B cell (primary cell): ENCODE measurements around the gene GGT1. TPM values are rescaled to one million over a fixed set of nuclear protein-coding genes. Genes with fewer than 3 reads are reported as not detected.

ENCODE experiments used
- ATAC-seq: fragments of 200-7000 bp; cut with Tn5 transposase; one replicate; pipeline ENCODE4 v1.10.0; 2021; ENCODE audit warnings: low read depth, mild to moderate bottlenecking, moderate number of reproducible peaks, moderate library complexity
- CTCF ChIA-PET: fragments of 350-600 bp; sonication (Branson Sonifier 250); formaldehyde crosslinking; loops from one replicate; lab custom pipeline; 2021; ENCODE audit warnings: antibody characterized with exemption, inconsistent platforms; lab: Charles Lee
- POLR2A ChIA-PET: fragments of 350-600 bp; sonication (Branson Sonifier 250); formaldehyde crosslinking; loops from one replicate; lab custom pipeline; 2021; ENCODE audit warnings: antibody characterized with exemption; lab: Charles Lee
- DNase-seq: peaks from one replicate; pipeline ENCODE4 v3.0.0; 2013
- H2AFZ ChIP-seq: 2 replicates; pipeline ENCODE4 v1.6.1; 2012; ENCODE audit warnings: mild to moderate bottlenecking, low read depth, low read length; ENCODE audit not compliant: insufficient read depth, poor library complexity, severe bottlenecking
- H3K27ac ChIP-seq, 2 donors: 1 replicate in 1 of 2; 2 replicates in 1 of 2; pipeline ENCODE4 v1.5.1; 2012 to 2013; ENCODE audit warnings: low read length in 2 of 2, mild to moderate bottlenecking in 2 of 2, moderate library complexity in 1 of 2
- H3K27me3 ChIP-seq, 4 experiments: fragments of 200-600 bp in 1 of 4; sonication (generic) in 1 of 4; replicated peaks in 1 of 4; 1 replicate in 2 of 4; 2 replicates in 2 of 4; pipeline versions ENCODE4 v1.6.1 to v1.7.0; 2013 to 2016; ENCODE audit warnings: low read length in 3 of 4, mild to moderate bottlenecking in 2 of 4, mixed read lengths in 1 of 4, moderate library complexity in 1 of 4; ENCODE audit not compliant: insufficient read depth in 4 of 4, control insufficient read depth in 3 of 4; ENCODE audit errors: control extremely low read depth in 1 of 4
- H3K36me3 ChIP-seq, 2 experiments: replicated peaks in 1 of 2; 1 replicate in 1 of 2; 2 replicates in 1 of 2; pipeline versions ENCODE4 v1.6.1 to v1.7.1; 2013; ENCODE audit warnings: low read length in 1 of 2; ENCODE audit not compliant: insufficient read depth in 2 of 2, control insufficient read depth in 1 of 2; ENCODE audit errors: control extremely low read depth in 1 of 2, extremely low read depth in 1 of 2
- H3K4me1 ChIP-seq, 2 donors: fragments of 200-600 bp in 1 of 2; sonication (generic) in 1 of 2; 1 replicate in 1 of 2; 2 replicates in 1 of 2; pipeline versions ENCODE4 v1.5.1 to v1.6.1; 2013 to 2017; ENCODE audit warnings: low read length in 2 of 2; ENCODE audit not compliant: control insufficient read depth in 2 of 2, insufficient read depth in 2 of 2
- H3K4me2 ChIP-seq: replicated peaks from 2 replicates; pipeline ENCODE3; 2012; ENCODE audit warnings: mild to moderate bottlenecking, low read depth, low read length; ENCODE audit not compliant: poor library complexity, severe bottlenecking
- H3K4me3 ChIP-seq, 5 experiments: fragments of 200-600 bp in 1 of 5; sonication (generic) in 1 of 5; 1 replicate in 3 of 5; 2 replicates in 2 of 5; pipeline versions ENCODE4 v1.5.1 to v1.7.0; 2011 to 2016; ENCODE audit warnings: low read length in 4 of 5, mild to moderate bottlenecking in 4 of 5, low read depth in 2 of 5, control low read depth in 1 of 5, moderate library complexity in 1 of 5; ENCODE audit not compliant: insufficient read depth in 1 of 5; ENCODE audit errors: control extremely low read depth in 1 of 5, extremely low read depth in 1 of 5
- H3K79me2 ChIP-seq: fragments of 200-600 bp; sonication (generic); one replicate; pipeline ENCODE4 v1.6.0; 2016; ENCODE audit warnings: low read length; ENCODE audit not compliant: control insufficient read depth, insufficient read depth
- H3K9ac ChIP-seq: fragments of 200-600 bp; sonication (generic); 2 replicates; pipeline ENCODE4 v1.6.1; 2017; ENCODE audit warnings: mild to moderate bottlenecking, low read length, moderate library complexity
- H3K9me3 ChIP-seq, 3 donors: one replicate each; pipeline versions ENCODE4 v1.6.1 to v1.7.1; 2013; ENCODE audit warnings: low read length in 2 of 3; ENCODE audit not compliant: control insufficient read depth in 2 of 3, insufficient read depth in 1 of 3; ENCODE audit errors: control extremely low read depth in 1 of 3
- H4K20me1 ChIP-seq: 2 replicates; pipeline ENCODE4 v1.6.0; 2012; ENCODE audit warnings: mild to moderate bottlenecking, low read length; ENCODE audit not compliant: insufficient read depth, control insufficient read depth, poor library complexity, severe bottlenecking
- H3K27ac Mint-ChIP-seq: one replicate; pipeline ENCODE4 v1.8.0; 2021; ENCODE audit warnings: mixed read lengths
- H3K27me3 Mint-ChIP-seq: one replicate; pipeline ENCODE4 v1.8.0; 2021; ENCODE audit warnings: mixed read lengths
- H3K4me1 Mint-ChIP-seq: one replicate; pipeline ENCODE4 v1.8.0; 2021; ENCODE audit warnings: mixed read lengths
- H3K4me3 Mint-ChIP-seq: one replicate; pipeline ENCODE4 v1.8.0; 2021; ENCODE audit warnings: mixed read lengths
- H3K9me3 Mint-ChIP-seq: one replicate; pipeline ENCODE4 v1.8.0; 2022; ENCODE audit warnings: mixed read lengths; ENCODE audit not compliant: insufficient read depth
- CTCF ChIP-seq: fragments of 200-600 bp; IDR thresholded peaks from one replicate; pipeline ENCODE4 v1.8.0; 2022; ENCODE audit warnings: antibody characterized with exemption, mild to moderate bottlenecking
- EZH2 ChIP-seq: IDR thresholded peaks from 2 replicates; pipeline ENCODE4 v1.6.1; 2012; ENCODE audit warnings: borderline replicate concordance, low read depth, mild to moderate bottlenecking, moderate library complexity, low read length; ENCODE audit not compliant: insufficient read depth, poor library complexity, severe bottlenecking
- WGBS: methylation state at CpG from one replicate; pipeline ENCODE4 v1.1.5; 2013; ENCODE audit warnings: missing lambda C conversion rate; ENCODE audit not compliant: insufficient coverage; 5-methylcytosine and 5-hydroxymethylcytosine counted together
- intact Hi-C: fragments of 100-400 bp; cut with micrococcal nuclease; formaldehyde crosslinking; loops from one replicate; pipeline ENCODE4 v1.10.0; 2022
- polyA plus RNA-seq: library from polyadenylated mRNA; depleted of rRNA; stranded (reverse); fragments of >200 nt; gene quantifications from 2 replicates; pipeline ENCODE4 v1.2.3, GENCODE V29; 2012
- total RNA-seq, 2 donors: library from RNA; stranded (reverse); fragments of 120-200 nt in 1 of 2; gene quantifications; 1 replicate in 1 of 2; 2 replicates in 1 of 2; pipeline versions ENCODE4 v1.2.3 to v1.2.4, GENCODE V29; 2013 to 2022

Gene GGT1
- total and polyA plus RNA-seq, 2 donors (not counting 1 experiment from before 2014, with no cell fraction given), result 7.8 to 22.1 TPM

DNA sequence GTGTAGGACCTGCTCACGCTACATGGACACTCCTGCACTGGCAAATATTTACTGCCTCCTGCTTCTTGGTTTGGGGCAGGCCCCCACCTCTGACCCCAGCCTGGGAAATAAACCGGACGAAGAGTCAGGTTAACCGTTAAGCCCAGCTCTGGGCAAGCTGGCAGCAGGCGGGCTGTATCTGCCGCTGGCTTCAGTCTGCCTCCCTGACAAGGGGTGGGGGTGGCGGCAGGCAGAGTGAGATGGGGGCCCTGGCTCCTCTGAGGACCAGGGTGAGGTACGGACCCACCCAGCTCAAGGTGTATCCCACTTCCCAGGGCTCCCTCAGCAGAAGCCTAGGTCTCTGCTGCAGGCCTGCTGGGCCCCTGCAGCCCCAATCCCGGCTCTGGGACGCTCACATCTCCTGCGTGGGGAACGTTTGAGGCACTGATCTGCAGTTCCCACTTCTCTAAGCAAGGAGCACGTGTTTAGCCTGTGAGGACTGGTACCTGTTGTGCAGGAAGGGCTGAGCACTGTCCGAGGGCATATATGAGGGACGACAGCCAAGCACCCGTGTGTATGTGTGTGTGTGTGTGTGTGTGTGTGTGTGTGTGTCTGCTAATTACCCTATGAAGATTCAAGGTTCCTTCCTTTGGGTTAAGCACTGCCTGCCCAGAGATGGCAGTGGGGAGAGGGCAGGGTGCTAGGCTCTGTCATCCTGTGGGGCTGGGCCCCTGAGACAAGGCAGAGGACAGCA lies 9.0 kb upstream of the GGT1 start:
- peaks cover 0 to 5% (median 0%) of the 10 kb centered on the region in 3 donors for H3K9me3 ChIP-seq
- peaks cover 2 to 13% of the 10 kb centered on the region in 2 donors for H3K4me1 ChIP-seq
- ATAC-seq (no peak), DNase-seq (no peak)
- peaks cover 7% of the 10 kb centered on the region for H3K4me1 Mint-ChIP-seq
- no peak overlapping the region for H3K27ac Mint-ChIP-seq
- no peak overlapping the region for H3K4me3 ChIP-seq
- ChIA-PET CTCF (interaction anchor here (0.7 kb wide), 1 partner anchor 1055 kb away, joined by 3 read pairs; no protein-coding TSS in a partner anchor), POLR2A (interaction anchor here (0.7 kb wide), 1 partner anchor 96 kb away, joined by 3 read pairs; no protein-coding TSS in a partner anchor)
- TF ChIP-seq CTCF (no peak), EZH2 (no peak)
- intact Hi-C loops, result no loop called here
- no peak overlapping the region for H3K9ac ChIP-seq
- H3K27me3 ChIP-seq, result peaks cover 0 to 20% (median 0%) of the 10 kb centered on the region in 4 experiments
- H3K4me2 ChIP-seq, result no peak overlapping the region
- H3K79me2 ChIP-seq, result no peaks in the 10 kb centered on the region
- H3K9me3 Mint-ChIP-seq, result no peaks in the 10 kb centered on the region
- H2AFZ ChIP-seq, result no peak overlapping the region
- WGBS, result 80% methylated on average over 15 of the region's 16 CpGs
- H4K20me1 ChIP-seq, result no peaks in the 10 kb centered on the region
- no peak overlapping the region for H3K27ac ChIP-seq
- H3K4me3 Mint-ChIP-seq, result peak overlapping the region; percentile 19
- peaks cover 5% of the 10 kb centered on the region for H3K27me3 Mint-ChIP-seq
- H3K36me3 ChIP-seq, result no peaks in the 10 kb centered on the region

DNA sequence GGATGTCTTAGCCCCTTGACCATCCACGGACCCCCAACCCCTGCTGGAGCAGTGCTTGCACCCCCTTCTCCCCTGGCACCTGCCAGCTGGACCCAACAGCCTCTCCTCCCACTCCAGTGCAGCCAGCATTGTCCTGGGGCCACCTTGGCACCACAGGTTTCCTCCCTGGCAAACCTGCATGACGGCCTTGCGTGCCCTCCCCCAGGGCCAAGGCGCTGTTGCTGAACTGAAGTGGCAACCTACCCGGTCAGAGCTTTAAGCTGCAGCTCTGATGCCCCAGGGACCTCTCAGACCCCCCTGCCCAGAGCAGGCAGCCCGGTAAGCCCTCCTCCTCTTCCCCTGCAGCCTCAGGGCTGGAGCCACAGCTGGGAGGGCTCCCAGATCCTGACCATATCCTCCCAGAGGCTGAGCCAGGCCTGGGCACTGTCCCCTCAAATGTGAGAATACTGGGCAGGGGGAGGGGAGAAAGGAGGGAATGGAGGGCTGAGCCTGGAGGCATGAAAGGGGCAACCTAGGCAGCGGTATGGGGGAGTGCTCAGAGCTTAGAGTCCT lies 8.3 kb upstream of the GGT1 start:
- peaks cover 2 to 12% of the 10 kb centered on the region in 2 donors for H3K4me1 ChIP-seq
- no peak overlapping the region for H2AFZ ChIP-seq
- no peak overlapping the region for H3K27ac Mint-ChIP-seq
- no peak overlapping the region for H3K4me3 Mint-ChIP-seq
- no peaks in the 10 kb centered on the region for H3K36me3 ChIP-seq
- peaks cover 0 to 20% (median 0%) of the 10 kb centered on the region in 4 experiments for H3K27me3 ChIP-seq
- no peak overlapping the region for H3K27ac ChIP-seq
- no peak overlapping the region for H3K4me2 ChIP-seq
- H3K4me3 ChIP-seq, result no peak overlapping the region
- H3K4me1 Mint-ChIP-seq, result peaks cover 7% of the 10 kb centered on the region
- TF ChIP-seq EZH2 (no peak), CTCF (no peak)
- H3K79me2 ChIP-seq, result no peaks in the 10 kb centered on the region
- H4K20me1 ChIP-seq, result no peaks in the 10 kb centered on the region
- 87% methylated on average over 5 of the region's 7 CpGs for WGBS
- no peak overlapping the region for H3K9ac ChIP-seq
- ChIA-PET CTCF (no interaction called here), POLR2A (no interaction called here)
- ATAC-seq (no peak), DNase-seq (no peak)
- no peaks in the 10 kb centered on the region for H3K9me3 Mint-ChIP-seq
- H3K9me3 ChIP-seq, result peaks cover 0 to 5% (median 0%) of the 10 kb centered on the region in 3 donors
- intact Hi-C loops, result no loop called here
- H3K27me3 Mint-ChIP-seq, result peaks cover 5% of the 10 kb centered on the region
